H1 (cell line): Measurements from ENCODE around the gene TMEM92. TPM values are rescaled to one million over a fixed set of nuclear protein-coding genes. Genes with fewer than 3 reads are reported as not detected.

ENCODE experiments used
- CTCF ChIA-PET: fragments of 300-600 bp; sonication (Branson Sonifier 250); formaldehyde crosslinking; loops from one replicate; lab custom pipeline; 2021; ENCODE audit not compliant: partially characterized antibody; lab: Charles Lee
- POLR2A ChIA-PET: fragments of 300-600 bp; sonication (Branson Sonifier 250); formaldehyde crosslinking; loops from one replicate; lab custom pipeline; 2021; ENCODE audit warnings: inconsistent platforms; ENCODE audit not compliant: partially characterized antibody; lab: Charles Lee
- DNase-seq, 2 experiments: peaks; one replicate each; pipeline versions ENCODE4 v3.0.0 to v3.0.0-alpha.2; 2010 to 2022; ENCODE audit warnings: low spot score in 2 of 2, low read depth in 1 of 2, mixed read lengths in 1 of 2
- FAIRE-seq: peaks from 2 replicates; lab custom pipeline; 2011; peaks lifted over from hg19 to GRCh38; lab: Jason Lieb, UNC
- H2AFZ ChIP-seq: 2 replicates; pipeline ENCODE4 v1.8.1; 2012; ENCODE audit warnings: low read length, inconsistent platforms
- H2AK5ac ChIP-seq: 2 replicates; pipeline ENCODE4 v1.6.1; 2013; ENCODE audit warnings: low read depth, low read length
- H2BK120ac ChIP-seq: replicated peaks from 2 replicates; pipeline ENCODE3; 2013; ENCODE audit warnings: low read depth, low read length, inconsistent platforms
- H2BK12ac ChIP-seq: 2 replicates; pipeline ENCODE4 v1.6.1; 2013; ENCODE audit warnings: low read depth, low read length
- H2BK15ac ChIP-seq: 2 replicates; pipeline ENCODE4 v1.6.1; 2013; ENCODE audit warnings: low read length
- H2BK20ac ChIP-seq: 2 replicates; pipeline ENCODE4 v1.6.1; 2013; ENCODE audit warnings: low read length
- H2BK5ac ChIP-seq: 2 replicates; pipeline ENCODE4 v1.6.1; 2013; ENCODE audit warnings: low read depth, low read length
- H3K14ac ChIP-seq: 2 replicates; pipeline ENCODE4 v1.6.1; 2013; ENCODE audit warnings: inconsistent platforms; ENCODE audit not compliant: insufficient read length
- H3K18ac ChIP-seq: 2 replicates; pipeline ENCODE4 v1.6.1; 2013; ENCODE audit warnings: low read length; ENCODE audit errors: extremely low read depth
- H3K23ac ChIP-seq: 2 replicates; pipeline ENCODE4 v1.6.1; 2013; ENCODE audit warnings: inconsistent platforms; ENCODE audit not compliant: insufficient read length
- H3K23me2 ChIP-seq: 2 replicates; pipeline ENCODE4 v1.6.1; 2013; ENCODE audit warnings: low read depth, low read length
- H3K27ac ChIP-seq: 2 replicates; pipeline ENCODE4 v1.6.1; 2011; ENCODE audit warnings: low read depth, low read length, inconsistent platforms
- H3K27me3 ChIP-seq, 4 experiments: replicated peaks in 1 of 4; 1 replicate in 1 of 4; 2 replicates in 3 of 4; pipeline versions ENCODE4 v1.6.1 to v1.8.1; 2011 to 2013; ENCODE audit warnings: low read length in 3 of 4, mild to moderate bottlenecking in 3 of 4, inconsistent platforms in 2 of 4, mixed read lengths in 2 of 4, moderate library complexity in 1 of 4; ENCODE audit not compliant: control insufficient read depth in 3 of 4, insufficient read depth in 3 of 4; ENCODE audit errors: extremely low read depth in 1 of 4
- H3K36me3 ChIP-seq, 4 experiments: 2 replicates each; pipeline versions ENCODE4 v1.6.1 to v1.8.1; 2011 to 2013; ENCODE audit warnings: mild to moderate bottlenecking in 4 of 4, low read length in 3 of 4, moderate library complexity in 2 of 4, control low read depth in 1 of 4, inconsistent platforms in 1 of 4; ENCODE audit not compliant: insufficient read depth in 4 of 4, control insufficient read depth in 2 of 4
- H3K4ac ChIP-seq: replicated peaks from 2 replicates; pipeline ENCODE3; 2013; ENCODE audit warnings: low read length, low read depth, mixed read lengths, inconsistent platforms; ENCODE audit not compliant: insufficient read length
- H3K4me1 ChIP-seq, 4 experiments: replicated peaks in 1 of 4; 1 replicate in 1 of 4; 2 replicates in 3 of 4; pipeline versions ENCODE4 v1.6.1 to v1.8.1; 2011 to 2013; ENCODE audit warnings: low read length in 3 of 4, inconsistent platforms in 2 of 4, mixed read lengths in 1 of 4; ENCODE audit not compliant: insufficient read depth in 4 of 4, control insufficient read depth in 3 of 4
- H3K4me2 ChIP-seq, 2 experiments: 2 replicates each; pipeline versions ENCODE4 v1.6.1 to v1.8.1; 2011 to 2013; ENCODE audit warnings: low read depth in 2 of 2, low read length in 2 of 2, control low read depth in 1 of 2, inconsistent platforms in 1 of 2, mild to moderate bottlenecking in 1 of 2; ENCODE audit not compliant: insufficient read depth in 1 of 2
- H3K4me3 ChIP-seq, 4 experiments: fragments of 200-600, 300-600 bp in 1 of 4; sonication (generic), shearing (Covaris generic), sonication (Bioruptor Twin) in 1 of 4; 2 replicates each; pipeline versions ENCODE4 v1.5.1 to v1.8.1; 2011 to 2016; ENCODE audit warnings: low read length in 4 of 4, low read depth in 3 of 4, control low read depth in 2 of 4, inconsistent platforms in 2 of 4, mild to moderate bottlenecking in 2 of 4, mixed read lengths in 1 of 4, moderate library complexity in 1 of 4; ENCODE audit not compliant: insufficient read depth in 2 of 4; ENCODE audit errors: extremely low read depth in 1 of 4
- H3K56ac ChIP-seq: replicated peaks from 2 replicates; pipeline ENCODE3; 2013; ENCODE audit warnings: low read depth, mild to moderate bottlenecking, mixed read lengths, low read length, inconsistent platforms; ENCODE audit not compliant: insufficient read length
- H3K79me1 ChIP-seq: 2 replicates; pipeline ENCODE4 v1.6.1; 2013; ENCODE audit warnings: low read depth, low read length, control low read depth
- H3K79me2 ChIP-seq, 2 experiments: 2 replicates each; pipeline versions ENCODE4 v1.6.1 to v1.8.1; 2012 to 2013; ENCODE audit warnings: low read length in 2 of 2, mild to moderate bottlenecking in 2 of 2, inconsistent platforms in 1 of 2; ENCODE audit not compliant: insufficient read depth in 2 of 2, control insufficient read depth in 1 of 2
- H3K9ac ChIP-seq, 4 experiments: replicated peaks in 1 of 4; 1 replicate in 1 of 4; 2 replicates in 3 of 4; pipeline versions ENCODE4 v1.6.1 to v1.8.1; 2011 to 2013; ENCODE audit warnings: low read depth in 3 of 4, low read length in 3 of 4, control low read depth in 2 of 4, mild to moderate bottlenecking in 2 of 4, moderate library complexity in 2 of 4, inconsistent platforms in 1 of 4; ENCODE audit errors: extremely low read depth in 1 of 4
- H3K9me3 ChIP-seq, 2 experiments: 2 replicates each; pipeline versions ENCODE4 v1.6.1 to v1.8.1; 2012 to 2013; ENCODE audit warnings: mild to moderate bottlenecking in 2 of 2, moderate library complexity in 2 of 2, control low read depth in 1 of 2, inconsistent platforms in 1 of 2, low read depth in 1 of 2, low read length in 1 of 2, mixed read lengths in 1 of 2; ENCODE audit not compliant: insufficient read depth in 2 of 2
- H4K20me1 ChIP-seq, 2 experiments: replicated peaks in 1 of 2; 2 replicates each; pipeline versions ENCODE3 to v1.8.1; 2011 to 2013; ENCODE audit warnings: inconsistent platforms in 2 of 2, low read length in 2 of 2, mild to moderate bottlenecking in 1 of 2; ENCODE audit not compliant: insufficient read depth in 2 of 2, control insufficient read depth in 1 of 2
- H4K5ac ChIP-seq: 2 replicates; pipeline ENCODE4 v1.6.1; 2013; ENCODE audit warnings: low read length, low read depth, mixed read lengths, inconsistent platforms; ENCODE audit not compliant: insufficient read length
- H4K8ac ChIP-seq: 2 replicates; pipeline ENCODE4 v1.8.0; 2013; ENCODE audit warnings: mild to moderate bottlenecking, moderate library complexity, low read length, inconsistent platforms; ENCODE audit not compliant: insufficient read depth; ENCODE audit errors: extremely low read depth
- H4K91ac ChIP-seq: replicated peaks from 2 replicates; pipeline ENCODE3; 2013; ENCODE audit warnings: low read length, mixed read lengths, inconsistent platforms; ENCODE audit not compliant: insufficient read length
- CBX5 ChIP-seq: fragments of 300-800, 300-1000 bp; sonication (generic); IDR thresholded peaks from 2 replicates; pipeline ENCODE4 v1.7.1; 2016; ENCODE audit warnings: antibody characterized with exemption, low read length, low read depth
- WGBS, 2 experiments: shearing (Covaris generic) in 1 of 2; methylation state at CpG; one replicate each; pipeline versions ENCODE4 v1.1.6 to v1.1.7; 2013 to 2015; ENCODE audit warnings: low lambda C conversion rate in 2 of 2, mixed read lengths in 2 of 2, inconsistent platforms in 1 of 2, low coverage in 1 of 2, missing lambda C conversion rate in 1 of 2; ENCODE audit not compliant: insufficient replicate concordance in 2 of 2, insufficient coverage in 1 of 2, insufficient read length in 1 of 2; ENCODE audit errors: extremely low coverage in 1 of 2, missing lambda C conversion rate in 1 of 2; 5-methylcytosine and 5-hydroxymethylcytosine counted together
- polyA plus RNA-seq, 7 experiments: library from polyadenylated mRNA; depleted of rRNA in 3 of 7; stranded (reverse) in 5 of 7; unstranded in 2 of 7; fragments of >200 nt in 5 of 7; fragments of 200-250 nt in 2 of 7; gene quantifications; 1 replicate in 5 of 7; 2 replicates in 1 of 7; 4 replicates in 1 of 7; pipeline versions ENCODE4 v1.2.1 to v1.2.3, GENCODE V29; 2011 to 2013; ENCODE audit warnings: missing spikeins in 2 of 7, mixed read lengths in 2 of 7
- total RNA-seq: library from RNA; stranded (reverse); fragmentation: NEBNext Ultra II Directional; extraction: Animal tissue kit (Norgen Biotek cat#: 25700); gene quantifications from 2 replicates; pipeline ENCODE4 v1.2.1, GENCODE V29; 2021

The TMEM92 gene
- total and polyA plus RNA-seq, 2 of the 8 experiments (the other 6 are each of a cell fraction or from before 2014, with no cell fraction given) = 11.9 to 24.8 TPM

DNA sequence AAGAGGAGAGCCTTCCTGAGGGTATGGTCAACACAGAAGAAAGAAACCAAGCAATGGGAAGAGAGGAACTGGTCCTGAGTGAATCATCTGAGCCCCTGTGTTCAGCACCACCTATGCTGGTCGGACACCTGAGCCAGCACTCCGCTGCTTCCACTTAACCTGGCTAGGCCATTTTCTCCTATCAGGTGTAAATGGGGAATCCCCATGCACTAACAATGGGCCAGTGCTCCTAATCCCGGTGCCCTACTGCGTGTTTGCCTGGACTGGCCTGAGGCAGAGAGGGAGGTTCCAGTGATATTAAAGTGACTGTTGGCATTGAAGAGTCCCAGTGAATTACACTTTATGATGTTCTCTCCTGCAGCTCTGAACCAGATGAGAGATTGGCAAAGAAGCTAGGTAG lies 37.2 kb downstream of the TMEM92 start:
- CTCF ChIA-PET = interaction anchor here (1.0 to 6.4 kb wide), 12 partner anchors 11 to 172 kb away, joined by 3 to 47 read pairs (median 4); partner anchors contain the start of gene COL1A1
- H3K27me3 ChIP-seq = no peaks in the 10 kb centered on the region
- H2BK120ac ChIP-seq = no peak overlapping the region
- H4K5ac ChIP-seq = no peak overlapping the region
- H3K4me1 ChIP-seq = peaks cover 2 to 12% (median 7%) of the 10 kb centered on the region in 4 experiments; a peak in 4 of 7 replicates
- FAIRE-seq = no peak
- no peak overlapping the region for H2BK20ac ChIP-seq
- no peak overlapping the region for H3K56ac ChIP-seq
- no peak overlapping the region for H2BK15ac ChIP-seq
- H3K79me2 ChIP-seq = no peaks in the 10 kb centered on the region
- H4K20me1 ChIP-seq = no peaks in the 10 kb centered on the region
- no peak overlapping the region for H2AFZ ChIP-seq
- H2BK12ac ChIP-seq = no peak overlapping the region
- no peak overlapping the region for H3K27ac ChIP-seq
- no peak overlapping the region for H2AK5ac ChIP-seq
- TF ChIP-seq CBX5 = no peak
- no peak overlapping the region for H4K91ac ChIP-seq
- H3K23me2 ChIP-seq = no peaks in the 10 kb centered on the region
- no peak overlapping the region for H3K4me3 ChIP-seq
- POLR2A ChIA-PET = interaction anchor here (1.2 to 1.4 kb wide), 2 partner anchors 46 to 54 kb away, joined by 3 read pairs; no protein-coding TSS in a partner anchor
- H3K18ac ChIP-seq = no peak overlapping the region
- DNase-seq = no peak
- no peak overlapping the region for H3K23ac ChIP-seq
- H3K79me1 ChIP-seq = no peaks in the 10 kb centered on the region
- H3K4me2 ChIP-seq = no peak overlapping the region; a peak in 1 of 4 replicates
- H2BK5ac ChIP-seq = no peak overlapping the region
- H4K8ac ChIP-seq = no peak overlapping the region
- H3K9ac ChIP-seq = no peak overlapping the region
- WGBS, 2 experiments = 69% methylated on average over 4 of the region's 4 CpGs; no CpG with 5 or more reads in 1 of the 2 experiments
- no peak overlapping the region for H3K4ac ChIP-seq
- no peak overlapping the region for H3K14ac ChIP-seq
- 0 out of 4 replicates have a peak, but pooled peaks cover 0 to 3% of the 10 kb centered on the region in 2 experiments for H3K9me3 ChIP-seq
- H3K36me3 ChIP-seq = no peaks in the 10 kb centered on the region
